GM12878 (cell line): Measurements from ENCODE around the gene C8B. TPM values are rescaled to one million over a fixed set of nuclear protein-coding genes. Genes with fewer than 3 reads are reported as not detected.

Source experiments
- ATAC-seq: fragments of 200-7000 bp; cut with Tn5 transposase; 3 replicates; pipeline ENCODE4 v1.9.1; 2020; ENCODE audit warnings: mild to moderate bottlenecking, moderate library complexity
- BruUV-seq: library from RNA; stranded (reverse); fragments of 400-500 nt; replicated peaks from 2 replicates; lab custom pipeline; 2021; lab: Mats Ljungman, UMichigan
- CTCF ChIA-PET: fragments of 300-600 bp; sonication (Branson Sonifier 250); formaldehyde crosslinking; extraction: SDS; loops from one replicate; lab custom pipeline; 2021; ENCODE audit warnings: inconsistent platforms; lab: Yijun Ruan, JAX
- POLR2A ChIA-PET: fragments of 350-600 bp; formaldehyde crosslinking; extraction: SDS; loops from one replicate; lab custom pipeline; 2021; ENCODE audit warnings: inconsistent platforms; lab: Charles Lee
- RAD21 ChIA-PET: fragments of 300-600 bp; sonication (Branson Sonifier 250); formaldehyde crosslinking; loops from one replicate; lab custom pipeline; 2023; ENCODE audit warnings: antibody characterized with exemption; ENCODE audit not compliant: unreplicated experiment; lab: Charles Lee
- SMC1A ChIA-PET: fragments of 300-600 bp; sonication (Branson Sonifier 250); formaldehyde crosslinking; loops from one replicate; lab custom pipeline; 2023; ENCODE audit not compliant: unreplicated experiment, uncharacterized antibody; lab: Charles Lee
- DNase-seq: peaks from one replicate; pipeline ENCODE4 v3.0.0-alpha.2; 2011; ENCODE audit warnings: low read depth, low spot score
- FAIRE-seq: peaks from 3 replicates; lab custom pipeline; 2011; peaks lifted over from hg19 to GRCh38; lab: Jason Lieb, UNC
- H2AFZ ChIP-seq: 2 replicates; pipeline ENCODE4 v1.6.0; 2011; ENCODE audit warnings: low read depth, low read length, control low read depth; ENCODE audit not compliant: control insufficient read depth
- H3K27ac ChIP-seq: 2 replicates; pipeline ENCODE4 v1.5.1; 2011; ENCODE audit warnings: control low read depth; ENCODE audit not compliant: control insufficient read depth, insufficient read depth
- H3K27me3 ChIP-seq, 2 experiments: replicated peaks in 1 of 2; 2 replicates each; pipeline versions ENCODE4 v1.6.0 to v1.6.1; 2011; ENCODE audit warnings: low read length in 1 of 2; ENCODE audit not compliant: control insufficient read depth in 2 of 2, insufficient read depth in 2 of 2
- H3K36me3 ChIP-seq, 2 experiments: 2 replicates each; pipeline ENCODE4 v1.5.1; 2011; ENCODE audit warnings: low read length in 1 of 2; ENCODE audit not compliant: control insufficient read depth in 2 of 2, insufficient read depth in 2 of 2
- H3K4me1 ChIP-seq: 2 replicates; pipeline ENCODE4 v1.6.1; 2011; ENCODE audit warnings: mild to moderate bottlenecking, low read length, moderate library complexity, mixed read lengths; ENCODE audit not compliant: control insufficient read depth, insufficient read depth
- H3K4me2 ChIP-seq: 2 replicates; pipeline ENCODE4 v1.6.0; 2011; ENCODE audit warnings: control low read depth; ENCODE audit not compliant: control insufficient read depth, insufficient read depth
- H3K4me3 ChIP-seq: fragments of 200-600 bp; sonication (generic); 2 replicates; pipeline ENCODE4 v1.5.1; 2016
- H3K79me2 ChIP-seq: 2 replicates; pipeline ENCODE4 v1.6.0; 2011; ENCODE audit warnings: low read length; ENCODE audit not compliant: control insufficient read depth, insufficient read depth
- H3K9ac ChIP-seq: 2 replicates; pipeline ENCODE4 v1.8.0; 2011; ENCODE audit warnings: low read length, control low read depth, mixed read lengths; ENCODE audit not compliant: control insufficient read depth, insufficient read depth
- H3K9me3 ChIP-seq: replicated peaks from 3 replicates; pipeline ENCODE4 v1.5.1; 2011; ENCODE audit warnings: mild to moderate bottlenecking, low read length; ENCODE audit not compliant: control insufficient read depth, insufficient read depth
- H4K20me1 ChIP-seq: 2 replicates; pipeline ENCODE4 v1.6.0; 2011; ENCODE audit not compliant: control insufficient read depth, insufficient read depth
- IRF3 ChIP-seq: fragments of 450-650 bp; IDR thresholded peaks from 2 replicates; pipeline ENCODE4 v1.6.1; 2014; ENCODE audit warnings: mild to moderate bottlenecking
- MEF2B ChIP-seq: fragments of 450-650 bp; IDR thresholded peaks from 2 replicates; pipeline ENCODE4 v1.6.1; 2018; ENCODE audit warnings: mild to moderate bottlenecking, moderate library complexity; ENCODE audit not compliant: partially characterized antibody, poor library complexity, severe bottlenecking
- MYB ChIP-seq: fragments of 150-350 bp; IDR thresholded peaks from 2 replicates; pipeline ENCODE4 v1.6.1; 2014; ENCODE audit warnings: mild to moderate bottlenecking, low read depth, low read length, borderline replicate concordance
- POU2F2 ChIP-seq: IDR thresholded peaks from 3 replicates; pipeline ENCODE4 v1.6.1; 2011; ENCODE audit warnings: low read depth, mild to moderate bottlenecking, low read length, borderline replicate concordance
- RBBP5 ChIP-seq: fragments of 200-600 bp; sonication (generic); conservative IDR thresholded peaks from 2 replicates; pipeline ENCODE4 v1.6.1; 2016
- RELB ChIP-seq: fragments of 450-650 bp; IDR thresholded peaks from 2 replicates; pipeline ENCODE4 v1.6.1; 2017; ENCODE audit warnings: low read depth, mild to moderate bottlenecking, moderate library complexity
- SMAD1 ChIP-seq: fragments of 450-650 bp; IDR thresholded peaks from 2 replicates; pipeline ENCODE4 v1.6.1; 2018; ENCODE audit warnings: mild to moderate bottlenecking, low read depth; ENCODE audit not compliant: partially characterized antibody
- ZNF687 ChIP-seq: fragments of 450-650 bp; IDR thresholded peaks from 2 replicates; pipeline ENCODE4 v1.6.1; 2017; ENCODE audit warnings: mild to moderate bottlenecking, moderate library complexity
- WGBS: methylation state at CpG from one replicate; pipeline ENCODE4 v1.1.6; 2016; ENCODE audit warnings: low lambda C conversion rate; ENCODE audit not compliant: insufficient replicate concordance, insufficient coverage; ENCODE audit errors: missing lambda C conversion rate; 5-methylcytosine and 5-hydroxymethylcytosine counted together
- in situ Hi-C: fragments of 300-500 bp; cut with MboI; formaldehyde crosslinking; loops from 9 replicates; pipeline ENCODE4 v1.14.3; 2018; ENCODE audit warnings: mixed read lengths
- intact Hi-C: fragments of 100-400 bp; cut with micrococcal nuclease; formaldehyde crosslinking; loops from one replicate; pipeline ENCODE4 v1.14.2; 2022; ENCODE audit not compliant: unreplicated experiment
- polyA plus RNA-seq, 11 experiments: library from polyadenylated mRNA; depleted of rRNA in 4 of 11; unstranded in 6 of 11; stranded (reverse) in 5 of 11; fragments of >200 nt; fragmentation: Nextera tagmentation in 4 of 11; fragmentation: Illumina TruSeq in 1 of 11; extraction: Ambion mirVana in 4 of 11; extraction: Trizol in 1 of 11; gene quantifications; 1 replicate in 1 of 11; 2 replicates in 10 of 11; pipeline versions ENCODE4 v1.2.1 to v1.2.3, GENCODE V29; 2011 to 2016; ENCODE audit warnings: inconsistent platforms in 2 of 11, missing spikeins in 2 of 11, low read depth in 1 of 11
- total RNA-seq, 4 experiments: library from RNA; depleted of rRNA in 3 of 4; stranded (reverse); fragments of >200 nt in 3 of 4; fragmentation: Illumina TruSeq in 1 of 4; extraction: Trizol in 1 of 4; gene quantifications; 2 replicates each; pipeline versions ENCODE4 v1.2.1 to v1.2.3, GENCODE V29; 2013 to 2021
- TF ChIP-seq, protein P1 (sequence below): fragments of 450-650 bp; IDR thresholded peaks from 2 replicates; pipeline ENCODE4 v1.6.1; 2018; ENCODE audit warnings: borderline replicate concordance, mild to moderate bottlenecking; ENCODE audit not compliant: partially characterized antibody

Gene C8B
- total and polyA plus RNA-seq, 10 of the 15 experiments (the other 5 are each of a cell fraction or from before 2014, with no cell fraction given): not detected

DNA sequence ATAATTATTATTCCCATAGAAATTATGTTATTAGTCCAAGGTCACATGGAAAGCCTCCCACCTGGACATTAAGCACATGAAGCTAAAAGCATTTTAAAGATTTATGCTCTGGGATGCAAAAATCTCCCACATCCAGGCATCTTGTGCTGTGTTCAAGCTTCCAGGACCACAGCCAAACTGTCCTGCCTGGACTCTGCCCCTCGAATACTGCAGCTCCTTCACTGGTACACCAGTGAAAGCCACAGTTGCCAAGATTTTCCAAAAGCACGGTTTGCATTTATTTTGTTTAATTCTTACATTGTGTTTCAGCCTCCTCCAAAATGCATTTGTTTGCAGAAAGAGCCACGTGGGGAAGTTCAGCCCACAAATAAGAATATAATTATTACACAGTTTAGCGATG, 38.6 kb downstream of the C8B start:
- ATAC-seq (no peak), FAIRE-seq (no peak), DNase-seq (no peak)
- H3K27me3 ChIP-seq: no peaks in the 10 kb centered on the region; a peak in 1 of 4 replicates
- WGBS: 27% methylated on average over 4 of the region's 4 CpGs
- no peaks in the 10 kb centered on the region for H3K9me3 ChIP-seq
- H4K20me1 ChIP-seq: no peaks in the 10 kb centered on the region
- no peak overlapping the region for H3K4me2 ChIP-seq
- H2AFZ ChIP-seq: no peak overlapping the region
- intact Hi-C loops: no loop called here
- ChIA-PET RAD21 (no interaction called here), SMC1A (no interaction called here), CTCF (no interaction called here), POLR2A (no interaction called here)
- H3K4me1 ChIP-seq: no peaks in the 10 kb centered on the region
- TF ChIP-seq SMAD1 (no peak), MEF2B (no peak), MYB (no peak), RBBP5 (no peak), POU2F2 (no peak), IRF3 (no peak), RELB (no peak), ZNF687 (no peak)
- TF ChIP-seq, protein P1, sequence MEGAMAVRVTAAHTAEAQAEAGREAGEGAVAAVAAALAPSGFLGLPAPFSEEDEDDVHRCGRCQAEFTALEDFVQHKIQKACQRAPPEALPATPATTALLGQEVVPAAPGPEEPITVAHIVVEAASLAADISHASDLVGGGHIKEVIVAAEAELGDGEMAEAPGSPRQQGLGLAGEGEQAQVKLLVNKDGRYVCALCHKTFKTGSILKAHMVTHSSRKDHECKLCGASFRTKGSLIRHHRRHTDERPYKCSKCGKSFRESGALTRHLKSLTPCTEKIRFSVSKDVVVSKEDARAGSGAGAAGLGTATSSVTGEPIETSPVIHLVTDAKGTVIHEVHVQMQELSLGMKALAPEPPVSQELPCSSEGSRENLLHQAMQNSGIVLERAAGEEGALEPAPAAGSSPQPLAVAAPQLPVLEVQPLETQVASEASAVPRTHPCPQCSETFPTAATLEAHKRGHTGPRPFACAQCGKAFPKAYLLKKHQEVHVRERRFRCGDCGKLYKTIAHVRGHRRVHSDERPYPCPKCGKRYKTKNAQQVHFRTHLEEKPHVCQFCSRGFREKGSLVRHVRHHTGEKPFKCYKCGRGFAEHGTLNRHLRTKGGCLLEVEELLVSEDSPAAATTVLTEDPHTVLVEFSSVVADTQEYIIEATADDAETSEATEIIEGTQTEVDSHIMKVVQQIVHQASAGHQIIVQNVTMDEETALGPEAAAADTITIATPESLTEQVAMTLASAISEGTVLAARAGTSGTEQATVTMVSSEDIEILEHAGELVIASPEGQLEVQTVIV: no peak
- no peak overlapping the region for H3K27ac ChIP-seq
- no peaks in the 10 kb centered on the region for H3K79me2 ChIP-seq
- in situ Hi-C loops: no loop called here
- no peaks in the 10 kb centered on the region for H3K36me3 ChIP-seq
- no TSS peak for BruUV-seq
- H3K4me3 ChIP-seq: no peak overlapping the region
- H3K9ac ChIP-seq: no peak overlapping the region
